ENCODE measurements around the gene ARAP1. TPM values are rescaled to one million over a fixed set of nuclear protein-coding genes. Genes with fewer than 3 reads are reported as not detected.

Gene ARAP1
- total and polyA plus RNA-seq, 2 donors (not counting 1 experiment from before 2014, with no cell fraction given) = 41.8 to 113 TPM

GRCh38 chr11:72710278-72710677 is 41.9 kb downstream of the ARAP1 start:
- no peak for DNase-seq (ENCODE audit: low read depth in 2 of 2)
- H4K20me1 ChIP-seq (ENCODE audit: control insufficient read depth, extremely low read depth, insufficient read depth, low read length) = no peaks in the 10 kb centered on the region
- TF ChIP-seq CTCF (conservative IDR thresholded peaks at IDR 0.05 in 1 of 2, IDR thresholded peaks at IDR 0.05 in 1 of 2; ENCODE audit: low read depth in 1 of 2, low read length in 2 of 2) = no peak
- no peak for TF ChIP-seq EZH2 (IDR thresholded peaks at IDR 0.05; ENCODE audit: low read length, missing control alignments)
- peaks cover 22% of the 10 kb centered on the region for H3K36me3 ChIP-seq (ENCODE audit: control insufficient read depth, insufficient read depth, low read length)
- H3K27me3 ChIP-seq (ENCODE audit: control insufficient read depth, insufficient read depth, low read length) = no peaks in the 10 kb centered on the region
- H3K9ac ChIP-seq (ENCODE audit: insufficient read depth, low read length) = no peak overlapping the region
- no peak overlapping the region for H3K27ac ChIP-seq (ENCODE audit: insufficient read depth, low read length)
- H3K79me2 ChIP-seq (ENCODE audit: control insufficient read depth, insufficient read depth, low read length) = no peaks in the 10 kb centered on the region
- H3K4me2 ChIP-seq (ENCODE audit: extremely low read depth, insufficient read depth, low read length) = no peak overlapping the region
- no peak overlapping the region for H2AFZ ChIP-seq (ENCODE audit: low read length)
- no peak overlapping the region for H3K4me3 ChIP-seq (replicated peaks in 1 of 4; ENCODE audit: control extremely low read depth in 1 of 4, insufficient read depth in 1 of 4, low read depth in 3 of 4, low read length in 4 of 4)
- H3K9me3 ChIP-seq (ENCODE audit: control insufficient read depth, insufficient read depth, low read depth, low read length) = no peaks in the 10 kb centered on the region
- H3K4me1 ChIP-seq (ENCODE audit: control insufficient read depth, extremely low read depth, insufficient read depth, low read length) = peaks cover 7% of the 10 kb centered on the region

- Histone ChIP-seq H4K20me1 (ENCODE audit: control insufficient read depth, extremely low read depth, insufficient read depth, low read length) (no peaks in the 10 kb centered on the region), H3K9ac (ENCODE audit: insufficient read depth, low read length) (no peak overlapping the region), H3K27ac (ENCODE audit: insufficient read depth, low read length) (no peak overlapping the region), H3K36me3 (ENCODE audit: control insufficient read depth, insufficient read depth, low read length) (peaks cover 22% of the 10 kb centered on the region), H3K79me2 (ENCODE audit: control insufficient read depth, insufficient read depth, low read length) (no peaks in the 10 kb centered on the region), H3K9me3 (ENCODE audit: control insufficient read depth, insufficient read depth, low read depth, low read length) (no peaks in the 10 kb centered on the region), H2AFZ (ENCODE audit: low read length) (no peak overlapping the region), H3K4me1 (ENCODE audit: control insufficient read depth, extremely low read depth, insufficient read depth, low read length) (peaks cover 7% of the 10 kb centered on the region), H3K27me3 (ENCODE audit: control insufficient read depth, insufficient read depth, low read length) (no peaks in the 10 kb centered on the region), H3K4me3 (replicated peaks in 1 of 4; ENCODE audit: control extremely low read depth in 1 of 4, insufficient read depth in 1 of 4, low read depth in 3 of 4, low read length in 4 of 4) (no peak overlapping the region), H3K4me2 (ENCODE audit: extremely low read depth, insufficient read depth, low read length) (no peak overlapping the region)
- no peak for DNase-seq (ENCODE audit: low read depth in 2 of 2)
- TF ChIP-seq CTCF (conservative IDR thresholded peaks at IDR 0.05 in 1 of 2, IDR thresholded peaks at IDR 0.05 in 1 of 2; ENCODE audit: low read depth in 1 of 2, low read length in 2 of 2) (no peak), EZH2 (IDR thresholded peaks at IDR 0.05; ENCODE audit: low read length, missing control alignments) (no peak)
Measured at GRCh38 chr11:72709478-72710238, 42.5 kb downstream of the ARAP1 start.

- no peak overlapping the region for H3K4me3 ChIP-seq (replicated peaks in 1 of 4; ENCODE audit: control extremely low read depth in 1 of 4, insufficient read depth in 1 of 4, low read depth in 3 of 4, low read length in 4 of 4)
- peaks cover 21% of the 10 kb centered on the region for H3K36me3 ChIP-seq (ENCODE audit: control insufficient read depth, insufficient read depth, low read length)
- no peaks in the 10 kb centered on the region for H4K20me1 ChIP-seq (ENCODE audit: control insufficient read depth, extremely low read depth, insufficient read depth, low read length)
- no peaks in the 10 kb centered on the region for H3K9me3 ChIP-seq (ENCODE audit: control insufficient read depth, insufficient read depth, low read depth, low read length)
- H3K4me2 ChIP-seq (ENCODE audit: extremely low read depth, insufficient read depth, low read length) = no peak overlapping the region
- peaks cover 18% of the 10 kb centered on the region for H3K4me1 ChIP-seq (ENCODE audit: control insufficient read depth, extremely low read depth, insufficient read depth, low read length)
- DNase-seq (ENCODE audit: low read depth in 2 of 2) = no peak
- H3K27me3 ChIP-seq (ENCODE audit: control insufficient read depth, insufficient read depth, low read length) = no peaks in the 10 kb centered on the region
- H3K27ac ChIP-seq (ENCODE audit: insufficient read depth, low read length) = no peak overlapping the region
- no peak for TF ChIP-seq CTCF (conservative IDR thresholded peaks at IDR 0.05 in 1 of 2, IDR thresholded peaks at IDR 0.05 in 1 of 2; ENCODE audit: low read depth in 1 of 2, low read length in 2 of 2)
- TF ChIP-seq EZH2 (IDR thresholded peaks at IDR 0.05; ENCODE audit: low read length, missing control alignments) = no peak
- no peaks in the 10 kb centered on the region for H3K79me2 ChIP-seq (ENCODE audit: control insufficient read depth, insufficient read depth, low read length)
- H2AFZ ChIP-seq (ENCODE audit: low read length) = no peak overlapping the region
- H3K9ac ChIP-seq (ENCODE audit: insufficient read depth, low read length) = no peak overlapping the region
Measured at GRCh38 chr11:72707032-72707431, 45.2 kb downstream of the ARAP1 start.
